Measurements from ENCODE around the gene VWA3A. TPM values are rescaled to one million over a fixed set of nuclear protein-coding genes. Genes with fewer than 3 reads are reported as not detected.
A peak's percentile ranks its signal among the peaks of the same experiment; 100 is the strongest.

Gene VWA3A
- total and polyA plus RNA-seq, 2 of the 4 experiments (the other 2 are of a cell fraction), result not detected

- no peak overlapping the region for H4K8ac ChIP-seq (ENCODE audit: low read depth in 2 of 2, low read length in 2 of 2)
- no peak overlapping the region for H3K4ac ChIP-seq (ENCODE audit: low read depth, low read length)
- H3K14ac ChIP-seq (replicated peaks; ENCODE audit: low read depth, low read length), result no peak overlapping the region
- in situ Hi-C loops (cut with MboI; ENCODE audit: low sequenced_read_pairs) (no loop called here), dilution Hi-C loops (cut with HindIII; ENCODE audit: low sequenced_read_pairs, unreplicated experiment) (no loop called here), intact Hi-C loops (cut with micrococcal nuclease) (no loop called here)
- H3K18ac ChIP-seq (ENCODE audit: low read depth, low read length), result no peak overlapping the region
- ChIA-PET POLR2A (ENCODE audit: unreplicated experiment) (no interaction called here), CTCF (interaction anchor here (0.6 to 2.1 kb wide), 4 partner anchors 9 to 52 kb away, joined by 3 to 6 read pairs (median 3); no protein-coding TSS in a partner anchor)
- no peaks in the 10 kb centered on the region for H3K36me3 ChIP-seq (ENCODE audit: control insufficient read depth, insufficient read depth, low read length)
- H3K9me1 ChIP-seq (ENCODE audit: insufficient read depth, low read length), result no peaks in the 10 kb centered on the region
- no peak overlapping the region for H3K23ac ChIP-seq (ENCODE audit: low read depth, low read length)
- no peak overlapping the region for H3K9ac ChIP-seq (ENCODE audit: low read depth, low read length)
- H2AK9ac ChIP-seq (replicated peaks; ENCODE audit: low read depth, low read length, poor library complexity), result no peak overlapping the region
- no peak overlapping the region for H2AK5ac ChIP-seq (ENCODE audit: low read depth, low read length)
- BruUV-seq (replicated peaks), result no TSS peak
- WGBS, 2 experiments (ENCODE audit: extremely low coverage in 2 of 2, insufficient read length in 1 of 2), result no CpG with 5 or more reads among the region's 1 CpG
- H4K5ac ChIP-seq (ENCODE audit: low read depth, low read length), result no peak overlapping the region
- no peaks in the 10 kb centered on the region for H3K9me3 ChIP-seq (ENCODE audit: control insufficient read depth, insufficient read depth, low read length)
- H3K56ac ChIP-seq (ENCODE audit: extremely low read depth, insufficient read depth, low read length), result no peak overlapping the region
- H2BK20ac ChIP-seq (ENCODE audit: low read depth, low read length), result no peak overlapping the region
- TF ChIP-seq, protein P1, sequence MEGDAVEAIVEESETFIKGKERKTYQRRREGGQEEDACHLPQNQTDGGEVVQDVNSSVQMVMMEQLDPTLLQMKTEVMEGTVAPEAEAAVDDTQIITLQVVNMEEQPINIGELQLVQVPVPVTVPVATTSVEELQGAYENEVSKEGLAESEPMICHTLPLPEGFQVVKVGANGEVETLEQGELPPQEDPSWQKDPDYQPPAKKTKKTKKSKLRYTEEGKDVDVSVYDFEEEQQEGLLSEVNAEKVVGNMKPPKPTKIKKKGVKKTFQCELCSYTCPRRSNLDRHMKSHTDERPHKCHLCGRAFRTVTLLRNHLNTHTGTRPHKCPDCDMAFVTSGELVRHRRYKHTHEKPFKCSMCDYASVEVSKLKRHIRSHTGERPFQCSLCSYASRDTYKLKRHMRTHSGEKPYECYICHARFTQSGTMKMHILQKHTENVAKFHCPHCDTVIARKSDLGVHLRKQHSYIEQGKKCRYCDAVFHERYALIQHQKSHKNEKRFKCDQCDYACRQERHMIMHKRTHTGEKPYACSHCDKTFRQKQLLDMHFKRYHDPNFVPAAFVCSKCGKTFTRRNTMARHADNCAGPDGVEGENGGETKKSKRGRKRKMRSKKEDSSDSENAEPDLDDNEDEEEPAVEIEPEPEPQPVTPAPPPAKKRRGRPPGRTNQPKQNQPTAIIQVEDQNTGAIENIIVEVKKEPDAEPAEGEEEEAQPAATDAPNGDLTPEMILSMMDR (conservative IDR thresholded peaks at IDR 0.05; ENCODE audit: low read depth, low read length), result peak; percentile 30; the same call in 1 of the 2 replicates
- no peak for TF ChIP-seq CHD1 (IDR thresholded peaks at IDR 0.05; ENCODE audit: low read depth, low read length)
- no peak overlapping the region for H3K4me2 ChIP-seq (ENCODE audit: low read depth, low read length)
- DNase-seq (peak; percentile 7), ATAC-seq (ENCODE audit: low read depth) (peak; percentile 51; the same call in 1 of the 2 replicates)
- H2BK120ac ChIP-seq (ENCODE audit: low read depth, low read length), result no peak overlapping the region
- H2BK5ac ChIP-seq (ENCODE audit: low read depth, low read length, poor library complexity, severe bottlenecking), result no peak overlapping the region
- no peak overlapping the region for H3K4me3 ChIP-seq (ENCODE audit: insufficient read depth, low read depth, low read length)
- no peak overlapping the region for H4K91ac ChIP-seq (ENCODE audit: insufficient read depth, low read depth, low read length)
- H3K27ac ChIP-seq (ENCODE audit: insufficient read depth, low read length), result no peak overlapping the region
- H3K4me1 ChIP-seq (ENCODE audit: control insufficient read depth, insufficient read depth, low read length), result no peaks in the 10 kb centered on the region
- no peaks in the 10 kb centered on the region for H3K79me1 ChIP-seq (ENCODE audit: low read depth in 1 of 2, low read length in 2 of 2)
- no peak overlapping the region for H2BK15ac ChIP-seq (ENCODE audit: low read depth, low read length)
- no peak overlapping the region for H2AFZ ChIP-seq (replicated peaks; ENCODE audit: low read length, poor library complexity)
- H4K20me1 ChIP-seq (ENCODE audit: insufficient read depth, low read length), result no peaks in the 10 kb centered on the region
- peaks cover 19% of the 10 kb centered on the region for H3K27me3 ChIP-seq (ENCODE audit: control insufficient read depth, insufficient read depth, low read length)
These were observed 49.4 kb downstream of the VWA3A start for GRCh38 chr16:22141767-22142166.

Measured in IMR-90 (cell line).